Endodermal cell (in vitro differentiated cells): ENCODE measurements around the gene SLC17A9. TPM values are rescaled to one million over a fixed set of nuclear protein-coding genes. Genes with fewer than 3 reads are reported as not detected.

Experiments
- DNase-seq: peaks from one replicate; pipeline ENCODE4 v3.0.0-alpha.2; 2017
- H3K27ac ChIP-seq: 2 replicates; pipeline ENCODE4 v1.5.1; 2013; ENCODE audit warnings: mild to moderate bottlenecking, low read depth, low read length, moderate library complexity
- H3K27me3 ChIP-seq: 2 replicates; pipeline ENCODE4 v1.6.1; 2013; ENCODE audit warnings: mild to moderate bottlenecking, low read length, moderate library complexity; ENCODE audit not compliant: insufficient read depth, control insufficient read depth, poor library complexity, severe bottlenecking
- H3K36me3 ChIP-seq: 2 replicates; pipeline ENCODE4 v1.7.0; 2013; ENCODE audit warnings: mild to moderate bottlenecking, low read length, moderate library complexity; ENCODE audit not compliant: control insufficient read depth, insufficient read depth
- H3K4me1 ChIP-seq: one replicate; pipeline ENCODE4 v1.7.0; 2013; ENCODE audit warnings: low read length; ENCODE audit not compliant: control insufficient read depth, insufficient read depth
- H3K4me3 ChIP-seq: 2 replicates; pipeline ENCODE4 v1.5.1; 2013; ENCODE audit warnings: mild to moderate bottlenecking, low read length, moderate library complexity
- H3K9ac ChIP-seq: 2 replicates; pipeline ENCODE4 v1.6.1; 2013; ENCODE audit warnings: mild to moderate bottlenecking, low read length, moderate library complexity; ENCODE audit not compliant: poor library complexity, severe bottlenecking; ENCODE audit errors: extremely low read depth
- H3K9me3 ChIP-seq: 2 replicates; pipeline ENCODE4 v1.6.1; 2013; ENCODE audit warnings: mild to moderate bottlenecking, low read length, moderate library complexity; ENCODE audit not compliant: control insufficient read depth
- H3K27ac Mint-ChIP-seq: 2 replicates; pipeline ENCODE4 v1.8.0; 2020; ENCODE audit warnings: mixed read lengths
- H3K27me3 Mint-ChIP-seq: 2 replicates; pipeline ENCODE4 v1.8.0; 2021; ENCODE audit warnings: mild to moderate bottlenecking, mixed read lengths; ENCODE audit not compliant: insufficient read depth
- H3K36me3 Mint-ChIP-seq: 2 replicates; pipeline ENCODE4 v1.8.0; 2020; ENCODE audit warnings: low read depth, mixed read lengths
- H3K4me1 Mint-ChIP-seq: 2 replicates; pipeline ENCODE4 v1.8.0; 2020; ENCODE audit warnings: mixed read lengths
- H3K4me3 Mint-ChIP-seq: 2 replicates; pipeline ENCODE4 v1.8.0; 2020; ENCODE audit warnings: mild to moderate bottlenecking, moderate library complexity, mixed read lengths
- H3K9me3 Mint-ChIP-seq: 2 replicates; pipeline ENCODE4 v1.8.0; 2020; ENCODE audit warnings: mild to moderate bottlenecking, mixed read lengths
- WGBS, 2 experiments: methylation state at CpG; one replicate each; pipeline versions ENCODE4 v1.1.5 to v1.1.7; 2013; ENCODE audit warnings: missing lambda C conversion rate in 2 of 2, mixed read lengths in 1 of 2; ENCODE audit not compliant: insufficient coverage in 1 of 2, insufficient read length in 1 of 2; 5-methylcytosine and 5-hydroxymethylcytosine counted together
- total RNA-seq, 2 donors: library from RNA; stranded (reverse); fragmentation: NEBNext Ultra II Directional in 1 of 2; extraction: Animal tissue kit (Norgen Biotek cat#: 25700) in 1 of 2; gene quantifications; 2 replicates in 1 of 2; 3 replicates in 1 of 2; pipeline ENCODE4 v1.2.1, GENCODE V29; 2021
- TF ChIP-seq, protein P1 (sequence below): fragments of 200-600 bp; sonication (generic); conservative IDR thresholded peaks from 2 replicates; pipeline ENCODE4 v1.5.0; 2021; ENCODE audit warnings: antibody characterized with exemption, mild to moderate bottlenecking

The SLC17A9 gene
- total RNA-seq, 2 donors from 2014 or later = 8.9 to 10.2 TPM

DNA sequence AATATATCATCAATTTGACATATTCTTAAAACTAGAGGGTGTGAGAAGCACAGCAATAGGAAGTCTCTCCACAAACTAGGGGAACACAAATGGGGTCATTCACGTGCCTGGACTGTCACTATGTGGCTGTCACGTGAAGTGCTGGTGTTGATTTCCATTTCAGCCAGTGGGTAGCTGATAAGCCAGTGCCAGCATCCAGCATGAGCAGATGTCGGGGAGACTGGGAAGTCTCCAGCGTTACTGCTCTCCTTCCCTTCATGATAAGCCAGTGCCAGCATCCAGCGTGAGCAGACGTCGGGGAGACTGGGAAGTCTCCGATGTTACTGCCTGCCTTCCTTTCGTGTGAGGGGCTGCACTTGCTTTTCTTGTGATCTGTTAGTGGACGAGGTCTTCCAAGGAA, 5.6 kb upstream of the SLC17A9 start:
- TF ChIP-seq, protein P1, sequence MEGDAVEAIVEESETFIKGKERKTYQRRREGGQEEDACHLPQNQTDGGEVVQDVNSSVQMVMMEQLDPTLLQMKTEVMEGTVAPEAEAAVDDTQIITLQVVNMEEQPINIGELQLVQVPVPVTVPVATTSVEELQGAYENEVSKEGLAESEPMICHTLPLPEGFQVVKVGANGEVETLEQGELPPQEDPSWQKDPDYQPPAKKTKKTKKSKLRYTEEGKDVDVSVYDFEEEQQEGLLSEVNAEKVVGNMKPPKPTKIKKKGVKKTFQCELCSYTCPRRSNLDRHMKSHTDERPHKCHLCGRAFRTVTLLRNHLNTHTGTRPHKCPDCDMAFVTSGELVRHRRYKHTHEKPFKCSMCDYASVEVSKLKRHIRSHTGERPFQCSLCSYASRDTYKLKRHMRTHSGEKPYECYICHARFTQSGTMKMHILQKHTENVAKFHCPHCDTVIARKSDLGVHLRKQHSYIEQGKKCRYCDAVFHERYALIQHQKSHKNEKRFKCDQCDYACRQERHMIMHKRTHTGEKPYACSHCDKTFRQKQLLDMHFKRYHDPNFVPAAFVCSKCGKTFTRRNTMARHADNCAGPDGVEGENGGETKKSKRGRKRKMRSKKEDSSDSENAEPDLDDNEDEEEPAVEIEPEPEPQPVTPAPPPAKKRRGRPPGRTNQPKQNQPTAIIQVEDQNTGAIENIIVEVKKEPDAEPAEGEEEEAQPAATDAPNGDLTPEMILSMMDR = no peak
- Histone ChIP-seq H3K4me1 (no peaks in the 10 kb centered on the region), H3K36me3 (peaks cover 85% of the 10 kb centered on the region), H3K9me3 (peaks cover 11% of the 10 kb centered on the region), H3K27ac (no peak overlapping the region), H3K4me3 (no peak overlapping the region), H3K27me3 (no peaks in the 10 kb centered on the region), H3K9ac (no peak overlapping the region)
- Mint-ChIP-seq H3K36me3 (peaks cover 83% of the 10 kb centered on the region), H3K27me3 (no peaks in the 10 kb centered on the region), H3K9me3 (no peaks in the 10 kb centered on the region), H3K27ac (no peak overlapping the region), H3K4me3 (no peak overlapping the region), H3K4me1 (no peaks in the 10 kb centered on the region)
- DNase-seq = no peak
- 95 to 99% methylated on average over 10 of the region's 10 CpGs for WGBS, 2 experiments

DNA sequence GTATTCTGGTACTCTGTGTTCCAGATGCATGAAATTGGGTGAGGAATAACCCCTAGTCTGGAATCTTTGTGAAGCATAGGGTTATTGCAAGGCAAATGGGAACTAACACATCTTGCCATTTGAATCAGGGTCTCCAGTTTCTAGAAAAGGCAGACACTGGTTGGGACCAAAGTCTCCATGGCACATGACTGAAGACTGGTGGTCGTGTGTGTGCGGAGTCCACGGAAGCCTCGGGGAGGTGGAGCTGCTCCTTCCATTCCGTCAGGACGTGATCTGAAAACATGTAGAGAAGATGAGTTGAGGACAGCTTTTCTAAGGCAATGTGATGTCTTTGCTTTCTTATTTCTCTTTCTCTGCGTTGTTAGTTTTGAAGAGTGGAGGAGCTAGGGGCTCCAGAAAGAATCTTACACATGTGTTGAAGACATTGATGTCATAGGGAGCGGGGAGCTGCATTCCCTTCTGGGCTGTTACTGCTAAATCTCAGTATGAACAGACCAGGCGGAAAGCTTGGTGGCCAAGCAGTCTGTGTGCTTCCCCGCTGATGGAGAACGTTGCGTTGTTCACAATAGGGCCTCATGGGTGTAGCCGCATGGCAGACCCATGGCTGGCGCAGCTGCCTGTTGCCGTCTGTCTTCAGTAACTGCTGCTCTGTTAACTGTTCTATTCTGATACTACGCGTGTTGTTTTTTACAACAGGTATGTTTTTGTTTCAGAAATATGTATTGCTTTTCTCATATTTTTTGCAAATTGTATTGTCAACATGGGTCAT, 4.8 kb upstream of the SLC17A9 start:
- Mint-ChIP-seq H3K36me3 (peaks cover 77% of the 10 kb centered on the region), H3K27ac (no peak overlapping the region), H3K4me3 (no peak overlapping the region), H3K9me3 (no peaks in the 10 kb centered on the region), H3K27me3 (no peaks in the 10 kb centered on the region), H3K4me1 (peaks cover 2% of the 10 kb centered on the region)
- Histone ChIP-seq H3K9ac (no peak overlapping the region), H3K4me1 (no peaks in the 10 kb centered on the region), H3K36me3 (peaks cover 79% of the 10 kb centered on the region), H3K27me3 (no peaks in the 10 kb centered on the region), H3K9me3 (peaks cover 11% of the 10 kb centered on the region), H3K27ac (no peak overlapping the region), H3K4me3 (no peak overlapping the region)
- 89 to 91% methylated on average over 16 to 17 of the region's 17 CpGs for WGBS, 2 experiments
- TF ChIP-seq, protein P1 = no peak
- DNase-seq = no peak

DNA sequence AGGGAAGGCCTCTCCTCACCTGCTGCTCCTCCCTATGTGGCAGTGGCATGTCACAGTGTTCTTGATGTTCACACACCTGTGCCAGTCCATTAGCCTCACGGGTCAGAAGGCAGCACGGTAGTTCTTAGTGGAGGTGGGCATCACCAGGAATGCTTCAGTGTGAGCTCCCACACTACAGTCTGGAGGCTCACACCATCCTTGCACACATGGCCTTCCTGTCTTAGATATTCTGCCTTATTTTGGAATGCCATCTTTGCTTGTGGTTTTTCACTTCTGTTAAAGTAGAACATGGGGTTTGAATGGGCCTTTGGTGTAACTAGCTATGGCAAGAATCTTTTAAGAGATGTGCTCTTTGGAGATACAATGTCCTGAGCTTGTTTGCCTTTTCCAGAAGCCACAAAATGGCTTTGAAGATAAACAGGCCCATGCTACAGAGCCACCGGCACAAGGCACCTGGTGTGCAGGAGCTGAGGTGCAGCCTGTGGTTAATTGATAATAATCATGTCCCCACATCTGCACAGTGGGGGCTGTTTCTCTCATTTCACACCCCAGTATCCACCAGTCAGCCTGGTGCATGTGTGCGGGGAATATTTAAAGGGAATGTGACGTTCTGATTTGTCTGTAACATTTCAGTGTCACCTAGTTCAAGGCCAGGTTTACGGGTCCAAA, 3.2 kb upstream of the SLC17A9 start:
- Mint-ChIP-seq H3K27ac (no peak overlapping the region), H3K27me3 (no peaks in the 10 kb centered on the region), H3K4me3 (no peak overlapping the region), H3K4me1 (peaks cover 4% of the 10 kb centered on the region), H3K9me3 (no peaks in the 10 kb centered on the region), H3K36me3 (peaks cover 63% of the 10 kb centered on the region)
- no peak for DNase-seq
- Histone ChIP-seq H3K36me3 (peaks cover 64% of the 10 kb centered on the region), H3K4me1 (peaks cover 5% of the 10 kb centered on the region), H3K9me3 (peaks cover 11% of the 10 kb centered on the region), H3K4me3 (no peak overlapping the region), H3K9ac (no peak overlapping the region), H3K27ac (no peak overlapping the region), H3K27me3 (no peaks in the 10 kb centered on the region)
- TF ChIP-seq, protein P1 = no peak
- 95 to 97% methylated on average over 6 of the region's 6 CpGs for WGBS, 2 experiments
